Inflammatory macrophage treated with lipopolysaccharide for 1 hour (primary cell): ENCODE measurements around the gene OR2Y1.
"Not testable (repeated sequence)": the region's sequence is repeated elsewhere in the genome, so short reads cannot be mapped to it uniquely, and the experiment has no call there.

Source experiments
- DNase-seq, 2 donors: peaks; one replicate each; pipeline ENCODE4 v3.0.0-alpha.2; 2020 to 2022

The OR2Y1 gene

DNA sequence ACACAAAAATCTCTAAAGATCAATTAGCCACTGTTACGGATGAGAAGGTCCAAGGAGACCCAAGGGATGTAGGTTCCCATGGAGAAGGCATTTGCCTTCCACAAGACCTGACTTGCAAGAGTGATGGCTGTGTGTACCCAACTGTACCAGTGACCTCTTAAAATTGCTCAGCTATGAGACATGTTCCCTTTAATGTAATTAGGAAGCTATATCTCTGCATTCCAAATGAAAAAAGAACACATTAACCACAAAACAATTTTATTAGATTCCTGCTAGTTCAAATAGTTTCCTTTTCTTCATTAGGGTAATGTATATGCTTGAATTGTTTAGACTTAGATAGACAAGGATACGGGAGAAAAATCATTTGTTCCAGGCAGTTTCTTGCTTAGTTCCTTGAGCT is 3.3 kb downstream of the OR2Y1 start:
- DNase-seq = no peak

DNA sequence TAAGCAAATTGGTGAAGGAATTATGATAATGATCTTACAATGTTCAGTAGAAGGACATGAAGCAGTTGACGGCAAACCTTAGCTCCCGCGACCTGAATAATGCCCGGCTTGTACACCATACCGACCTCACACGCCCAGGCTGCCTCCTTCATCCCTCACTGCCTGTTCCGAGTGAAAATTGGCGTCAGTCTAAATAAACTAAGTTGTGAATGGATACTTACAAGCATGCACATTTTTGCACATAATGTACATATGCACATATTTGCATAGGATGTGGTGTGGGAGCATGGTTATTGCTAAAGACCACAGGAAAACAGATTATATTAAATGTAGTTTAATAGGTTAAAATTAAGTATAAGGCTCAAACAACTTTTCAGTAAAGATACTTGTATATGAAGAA is 14.9 kb downstream of the OR2Y1 start:
- no peak for DNase-seq

DNA sequence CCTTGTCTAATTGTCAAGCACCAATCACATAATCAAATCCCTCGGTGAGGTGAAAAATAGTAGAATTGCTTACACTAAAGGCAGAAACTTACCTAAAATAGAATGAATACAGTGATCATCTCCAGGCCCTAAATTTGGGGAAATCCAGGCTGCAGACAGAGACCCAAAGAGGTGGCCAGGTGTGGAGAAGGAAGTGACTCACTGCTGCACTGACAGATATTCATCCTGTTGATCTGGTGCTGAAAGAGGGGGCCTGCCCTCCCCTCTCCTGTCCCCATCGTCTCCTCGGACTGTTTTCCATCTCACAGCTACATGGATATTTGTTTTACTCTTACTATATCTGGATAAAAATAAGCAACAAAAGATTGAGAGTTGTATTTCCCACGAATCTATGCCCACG is 15.9 kb downstream of the OR2Y1 start:
- no peak for DNase-seq

DNA sequence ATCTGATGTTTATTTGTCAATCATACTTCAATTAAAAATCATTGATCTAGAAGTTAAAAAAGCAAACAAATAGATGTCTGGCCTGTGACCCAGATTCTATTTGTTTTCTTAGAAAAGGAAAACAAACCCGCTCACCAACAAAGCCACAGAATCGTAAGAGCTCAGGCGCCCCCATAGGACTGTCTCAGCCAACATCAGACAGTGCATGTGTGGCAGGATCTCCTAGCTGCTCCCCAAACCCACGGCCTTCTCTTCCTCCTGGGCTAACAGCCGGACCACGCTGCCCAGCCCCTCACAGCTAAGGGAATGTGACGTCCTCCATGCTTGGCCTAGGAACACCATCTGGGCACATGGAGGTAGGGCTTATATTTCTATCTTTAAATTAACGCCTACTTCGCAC is 19.4 kb downstream of the OR2Y1 start:
- DNase-seq = no peak

DNA sequence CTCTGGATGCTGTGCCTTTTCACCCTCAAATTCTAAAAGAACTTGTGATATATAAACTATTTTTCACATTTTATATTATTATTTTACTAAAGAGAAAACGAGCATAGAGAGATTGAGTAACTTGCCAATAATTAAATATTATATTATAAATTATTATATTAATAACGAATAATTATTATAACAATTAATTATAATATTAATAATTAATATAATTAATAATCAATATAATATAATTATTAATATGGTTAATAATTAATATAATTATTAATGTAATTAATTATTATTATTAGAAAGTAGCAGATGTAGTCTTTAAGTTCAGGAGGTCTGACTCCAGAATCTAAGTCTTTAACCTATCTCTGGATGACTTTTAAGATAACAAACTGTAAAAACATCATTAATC is 20.1 kb downstream of the OR2Y1 start:
- DNase-seq = no peak

DNA sequence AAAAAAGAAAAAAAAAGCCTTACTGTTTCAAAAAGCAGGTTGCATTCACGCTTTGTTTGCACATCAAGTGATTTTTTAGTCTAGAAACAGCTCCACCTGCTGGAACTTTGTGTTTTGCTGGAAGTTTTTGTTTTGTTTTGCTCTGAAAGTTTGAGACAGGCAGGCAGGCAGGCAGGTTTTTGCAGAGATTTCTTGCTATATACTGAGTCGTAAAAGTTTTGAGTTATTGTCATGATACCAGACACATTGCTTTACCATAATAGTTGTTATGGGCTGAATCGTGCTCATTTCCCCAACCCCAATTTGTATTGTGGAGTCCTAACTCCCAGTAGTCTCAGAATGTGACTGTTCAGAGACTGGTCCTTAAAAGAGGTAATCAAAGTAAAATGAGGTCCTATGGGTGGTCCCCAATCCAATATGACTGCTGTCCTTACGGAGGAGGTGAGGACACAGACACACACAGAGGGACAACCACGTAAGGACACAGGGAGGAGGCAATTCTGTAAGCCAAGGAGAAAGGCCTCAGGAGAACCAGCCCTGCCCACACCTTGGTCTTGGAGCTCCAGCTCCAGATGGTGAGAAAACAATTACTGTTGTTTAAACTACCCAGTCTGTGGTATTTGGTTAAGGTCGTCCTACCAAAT is 20.9 kb downstream of the OR2Y1 start:
- DNase-seq = peak; percentile 1 to 37

DNA sequence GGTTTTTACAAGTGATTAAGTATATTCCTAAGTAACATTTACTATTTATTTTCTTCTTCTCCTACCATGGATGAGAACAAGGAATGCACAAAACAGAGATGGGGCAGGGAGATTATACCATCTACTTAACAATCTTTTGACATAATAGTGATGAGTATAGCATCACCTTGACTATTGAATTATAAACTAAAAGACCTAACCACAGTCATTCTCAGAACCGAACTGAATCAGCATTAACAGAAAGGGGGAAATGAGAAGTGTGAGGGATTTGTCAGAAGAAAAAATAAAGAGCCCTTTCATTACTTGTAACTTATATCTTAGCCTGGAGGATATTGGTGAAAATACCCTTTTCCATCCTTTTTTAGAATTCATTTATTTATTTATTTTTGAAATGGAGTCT is 21.9 kb downstream of the OR2Y1 start:
- DNase-seq = no peak

DNA sequence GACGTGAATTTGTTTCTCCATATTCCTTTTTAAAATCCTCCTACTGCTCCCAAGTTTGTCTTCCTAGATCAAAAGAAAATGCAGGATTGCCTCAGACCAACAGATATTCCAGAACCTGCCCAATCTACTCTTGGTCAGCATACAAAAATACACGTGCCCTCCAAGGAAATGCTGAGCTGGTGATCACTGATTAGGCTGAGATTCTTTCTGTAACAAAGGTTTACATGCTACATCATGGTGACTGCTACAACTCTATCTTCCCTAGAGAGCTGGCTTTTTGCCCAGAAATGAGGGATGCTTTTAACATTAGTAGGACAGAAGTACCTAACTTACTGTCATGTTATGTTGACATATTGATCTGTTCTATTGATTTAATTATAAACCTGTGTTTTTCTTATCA is 35.5 kb downstream of the OR2Y1 start:
- no peak for DNase-seq

DNA sequence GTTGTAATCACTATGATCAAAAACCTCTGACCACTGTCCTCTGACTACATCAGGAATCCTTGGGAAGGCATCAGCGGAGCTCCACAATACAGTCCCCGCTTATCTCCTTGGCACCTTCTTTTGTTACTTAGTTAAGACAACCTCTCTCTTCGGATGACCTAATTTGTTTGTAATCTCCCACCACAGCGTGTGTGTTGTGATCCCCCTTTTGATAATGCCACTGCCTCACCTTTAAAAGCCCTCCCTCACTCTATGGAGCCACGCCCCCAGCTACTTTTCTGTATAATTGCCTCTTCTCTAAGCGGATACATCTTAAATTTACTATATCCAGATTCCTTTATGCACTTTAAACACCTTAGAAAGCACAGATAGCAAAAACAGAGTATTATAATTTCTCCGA is 35.9 kb downstream of the OR2Y1 start:
- no peak for DNase-seq

DNA sequence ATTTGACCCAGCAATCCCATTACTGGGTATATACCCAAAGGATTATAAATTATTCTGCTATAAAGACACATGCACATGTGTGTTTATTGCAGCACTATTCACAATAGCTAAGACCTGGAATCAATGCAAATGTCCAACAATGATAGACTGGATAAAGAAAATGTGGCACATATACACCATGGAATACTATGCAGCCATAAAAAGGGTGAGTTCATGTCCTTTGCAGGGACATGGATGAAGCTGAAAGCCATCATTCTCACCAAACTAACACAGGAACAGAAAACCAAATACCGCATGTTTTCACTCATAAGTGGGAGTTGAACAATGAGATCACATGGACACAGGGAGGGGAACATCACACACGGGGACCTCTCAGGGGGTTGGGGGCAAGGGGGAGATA is 36.5 kb downstream of the OR2Y1 start:
- not testable (repeated sequence) for DNase-seq

DNA sequence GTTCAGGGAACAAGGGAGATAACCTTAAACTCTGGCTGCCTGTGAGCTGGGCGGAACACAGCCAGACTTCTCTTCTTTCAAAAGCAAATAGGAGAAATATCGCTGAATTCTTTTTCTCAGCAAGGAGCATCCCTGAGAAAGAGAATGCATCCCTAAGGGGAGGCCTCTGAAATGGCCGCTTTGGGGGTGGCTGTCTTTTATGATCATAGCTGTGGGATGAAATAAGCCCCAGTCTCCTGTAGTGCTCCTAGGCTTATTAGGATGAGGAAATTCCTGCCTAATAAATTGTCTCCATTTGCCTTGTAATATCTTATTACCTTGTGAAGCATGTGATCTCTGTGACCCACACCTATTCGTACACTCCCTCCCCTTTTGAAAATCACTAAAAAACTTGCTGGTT is 39.4 kb downstream of the OR2Y1 start:
- DNase-seq = not testable (repeated sequence)

DNA sequence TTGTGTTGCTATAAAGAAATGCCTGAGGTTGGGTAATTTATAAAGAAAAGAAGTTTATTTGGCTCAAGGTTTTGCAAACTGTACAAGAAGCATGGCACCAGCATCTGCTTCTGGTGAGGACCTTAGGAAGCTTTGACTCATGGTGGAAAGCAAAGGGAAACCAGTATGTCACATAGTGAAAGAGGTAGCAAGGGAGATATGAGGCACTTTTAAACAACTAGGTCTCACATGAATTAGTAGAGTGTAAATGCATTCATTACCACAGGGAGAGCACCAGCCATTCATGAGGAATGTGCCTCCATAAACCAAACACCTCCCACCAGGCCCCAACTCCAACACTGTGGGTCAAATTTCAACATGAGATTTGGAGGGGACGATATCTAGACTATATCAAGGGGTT is 40.8 kb downstream of the OR2Y1 start:
- no peak for DNase-seq

DNA sequence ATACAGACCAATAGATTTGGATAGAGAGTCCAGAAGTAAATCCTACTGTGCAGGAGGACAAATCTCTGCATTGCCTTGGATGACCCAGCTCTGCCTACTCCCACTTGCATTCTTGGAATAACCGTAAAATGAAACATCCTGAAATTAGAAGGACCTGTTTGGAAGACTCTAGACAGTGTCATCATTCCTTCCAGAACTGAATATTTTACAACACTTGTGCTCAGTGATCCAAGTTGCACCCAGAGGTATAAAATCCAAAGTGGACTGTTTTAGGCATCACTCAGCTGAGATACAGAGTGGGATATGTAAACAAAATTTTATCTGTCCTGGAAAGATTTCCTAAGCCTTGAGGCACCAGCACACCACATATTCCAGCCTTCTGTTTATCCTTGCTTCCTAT is 43.7 kb downstream of the OR2Y1 start:
- no peak for DNase-seq

DNA sequence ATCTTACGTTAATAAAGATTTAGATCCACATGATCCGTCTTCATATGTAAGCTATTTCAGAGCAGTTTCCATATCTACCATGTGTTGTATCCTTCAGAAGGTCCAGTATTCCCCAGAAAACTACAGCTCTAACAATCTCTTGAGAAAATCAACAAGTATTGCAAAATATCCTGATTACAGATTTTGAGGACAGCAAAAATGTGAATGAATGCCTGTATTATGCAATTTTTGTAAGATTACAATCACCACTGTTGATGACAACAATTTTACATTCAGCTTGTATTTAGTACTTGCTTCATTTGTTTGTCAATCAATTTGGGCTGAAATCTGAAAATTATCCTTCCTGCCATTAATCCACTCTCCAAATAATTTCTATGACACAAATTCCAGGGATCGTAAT is 47.4 kb downstream of the OR2Y1 start:
- DNase-seq = no peak

DNA sequence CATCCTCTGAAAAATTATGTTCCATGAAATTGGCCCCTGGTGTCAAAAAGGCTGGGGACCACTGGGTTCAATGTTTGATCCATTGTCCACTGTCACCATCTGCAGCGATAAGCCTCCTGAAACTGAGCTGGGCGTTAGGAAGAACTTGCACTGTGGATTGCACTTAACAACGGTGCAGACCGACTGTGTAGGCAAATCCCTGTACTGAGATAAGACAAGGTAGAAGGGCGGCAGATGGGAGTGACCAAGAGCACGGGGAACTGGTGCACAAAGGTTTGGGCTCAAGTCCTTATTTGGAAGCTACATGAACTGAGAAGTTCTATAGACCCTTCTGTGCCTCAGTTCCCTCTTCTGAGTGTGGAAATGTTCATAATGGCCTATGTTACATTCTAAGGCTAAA is 48.8 kb downstream of the OR2Y1 start:
- DNase-seq = no peak

DNA sequence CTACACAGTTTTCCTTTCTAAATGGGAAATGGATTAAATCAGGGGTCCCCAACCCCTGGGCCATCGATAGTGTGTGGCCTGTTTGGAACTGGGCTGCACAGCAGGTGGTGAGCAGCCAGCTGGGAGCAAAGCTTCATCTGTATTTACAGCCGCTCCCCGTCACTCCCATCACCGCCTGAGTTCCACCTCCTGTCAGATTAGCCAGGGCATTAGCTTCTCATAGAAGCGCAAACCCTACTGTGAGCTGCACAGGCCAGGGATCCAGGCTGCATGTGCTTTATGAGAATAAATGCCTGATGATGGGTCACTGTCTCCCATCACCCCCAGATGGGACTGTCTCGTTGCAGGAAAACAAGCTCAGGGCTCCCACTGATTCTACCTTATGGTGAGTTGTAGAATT is 49.3 kb downstream of the OR2Y1 start:
- DNase-seq = no peak

DNA sequence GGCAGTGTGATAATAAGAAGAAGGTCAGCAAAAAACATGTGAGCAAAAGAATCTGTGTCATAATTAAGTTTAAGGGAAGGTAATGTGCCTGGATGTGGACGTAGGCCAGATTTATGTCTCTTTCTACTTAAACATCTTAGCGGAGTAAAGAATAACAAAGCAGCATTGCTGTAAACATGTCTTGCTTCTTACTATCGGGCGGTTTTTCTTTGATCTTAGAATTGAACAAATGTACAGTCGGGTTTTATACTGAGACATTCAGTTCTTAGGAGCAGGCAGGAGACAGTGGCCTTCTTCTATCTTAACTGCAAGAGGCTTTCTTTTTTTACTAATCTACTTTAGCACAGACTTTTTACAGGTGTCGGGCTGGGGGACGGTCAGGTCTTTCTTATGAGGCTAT is 50.1 kb downstream of the OR2Y1 start:
- DNase-seq = no peak
